Fibroblast of mammary gland (primary cell): ENCODE data around the gene AUTS2.

Experiments
- DNase-seq: peaks from one replicate; pipeline ENCODE4 v3.0.0-alpha.2; 2010; ENCODE audit warnings: low read depth
- H3K4me3 ChIP-seq: 2 replicates; pipeline ENCODE4 v1.5.1; 2011; ENCODE audit warnings: low read depth, mild to moderate bottlenecking, low read length, moderate library complexity; ENCODE audit not compliant: control insufficient read depth
- TF ChIP-seq, protein P1 (sequence below): conservative IDR thresholded peaks from 2 replicates; pipeline ENCODE4 v1.5.1; 2011; ENCODE audit warnings: low read depth, low read length, inconsistent platforms; ENCODE audit not compliant: control insufficient read depth, insufficient read depth

AUTS2 gene

DNA sequence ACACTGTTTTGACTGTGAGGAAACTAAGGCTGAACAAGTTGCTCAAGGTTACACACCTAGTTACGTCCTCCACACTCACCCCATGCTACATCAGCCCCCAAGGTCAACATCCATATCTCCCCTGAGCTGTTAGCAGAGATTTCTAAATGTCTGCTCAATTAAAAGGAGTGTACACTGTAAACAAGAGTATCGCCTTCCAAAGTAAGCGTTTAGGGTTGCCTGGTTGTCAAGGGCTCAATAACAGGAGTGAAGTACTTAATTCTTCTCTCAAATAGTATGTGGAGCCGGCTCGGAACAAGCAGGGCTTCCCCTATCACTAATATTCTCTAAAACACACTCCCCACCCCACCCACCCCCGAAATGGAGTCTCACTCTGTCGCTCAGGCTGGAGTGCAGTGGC lies 1120.8 kb downstream of the AUTS2 start:
- no peak overlapping the region for H3K4me3 ChIP-seq
- no peak for DNase-seq
- TF ChIP-seq, protein P1, sequence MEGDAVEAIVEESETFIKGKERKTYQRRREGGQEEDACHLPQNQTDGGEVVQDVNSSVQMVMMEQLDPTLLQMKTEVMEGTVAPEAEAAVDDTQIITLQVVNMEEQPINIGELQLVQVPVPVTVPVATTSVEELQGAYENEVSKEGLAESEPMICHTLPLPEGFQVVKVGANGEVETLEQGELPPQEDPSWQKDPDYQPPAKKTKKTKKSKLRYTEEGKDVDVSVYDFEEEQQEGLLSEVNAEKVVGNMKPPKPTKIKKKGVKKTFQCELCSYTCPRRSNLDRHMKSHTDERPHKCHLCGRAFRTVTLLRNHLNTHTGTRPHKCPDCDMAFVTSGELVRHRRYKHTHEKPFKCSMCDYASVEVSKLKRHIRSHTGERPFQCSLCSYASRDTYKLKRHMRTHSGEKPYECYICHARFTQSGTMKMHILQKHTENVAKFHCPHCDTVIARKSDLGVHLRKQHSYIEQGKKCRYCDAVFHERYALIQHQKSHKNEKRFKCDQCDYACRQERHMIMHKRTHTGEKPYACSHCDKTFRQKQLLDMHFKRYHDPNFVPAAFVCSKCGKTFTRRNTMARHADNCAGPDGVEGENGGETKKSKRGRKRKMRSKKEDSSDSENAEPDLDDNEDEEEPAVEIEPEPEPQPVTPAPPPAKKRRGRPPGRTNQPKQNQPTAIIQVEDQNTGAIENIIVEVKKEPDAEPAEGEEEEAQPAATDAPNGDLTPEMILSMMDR = no peak

DNA sequence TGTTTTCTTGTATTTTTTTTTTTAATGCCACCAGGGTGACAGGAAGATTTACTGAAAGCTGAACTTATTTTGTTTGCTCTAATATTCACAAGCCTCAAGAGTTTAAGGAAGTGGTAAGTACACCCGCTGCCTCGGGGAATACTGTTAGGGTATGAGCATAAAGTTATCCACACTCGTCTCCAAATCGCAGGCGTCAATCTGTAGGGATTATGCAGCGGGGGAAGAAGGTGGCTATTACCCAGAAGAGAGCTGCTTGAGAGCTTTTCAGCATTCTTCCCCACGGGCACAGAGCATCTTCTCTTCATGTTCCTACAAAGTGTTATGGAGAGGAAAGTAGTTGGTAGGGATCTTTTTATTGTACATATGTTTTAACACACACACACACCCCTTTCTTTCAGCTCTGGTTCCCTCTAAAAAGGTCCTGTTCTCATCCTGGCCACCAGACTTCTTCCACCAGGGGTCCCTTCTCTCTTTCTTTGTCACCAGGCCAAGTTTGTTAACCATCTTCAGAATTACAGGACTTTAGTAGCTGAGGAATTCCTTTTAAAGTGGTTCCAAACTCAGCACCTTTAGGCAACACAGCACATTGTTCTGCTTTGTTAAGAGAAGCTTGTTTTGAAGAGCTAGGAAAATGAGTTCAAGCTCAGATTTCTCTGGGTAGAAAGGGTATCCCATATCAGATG lies 1122.1 kb downstream of the AUTS2 start:
- TF ChIP-seq, protein P1 = no peak

DNA sequence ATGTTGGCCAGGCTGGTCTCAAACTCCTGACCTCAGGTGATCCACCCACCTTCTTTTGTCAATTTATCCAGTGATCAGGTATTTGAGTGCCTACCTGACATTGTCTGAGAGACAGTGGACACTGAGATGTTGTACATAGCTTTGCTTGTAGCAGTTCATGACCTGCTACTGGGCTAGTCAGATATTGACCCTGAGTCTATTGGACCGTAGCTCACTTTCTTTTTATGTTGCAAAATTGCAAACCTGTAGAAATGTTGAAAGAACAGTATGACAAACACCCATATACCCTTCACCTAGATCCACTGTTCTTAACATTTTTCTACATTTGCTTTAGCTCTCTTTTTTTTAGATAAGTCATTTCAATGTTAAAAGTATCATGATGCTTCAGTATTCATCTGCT lies 1123.2 kb downstream of the AUTS2 start:
- no peak overlapping the region for H3K4me3 ChIP-seq
- TF ChIP-seq, protein P1 = no peak
- no peak for DNase-seq

More for the DNA sequence above, 1122.1 kb downstream of the AUTS2 start:
- no peak for DNase-seq
- no peak overlapping the region for H3K4me3 ChIP-seq

DNA sequence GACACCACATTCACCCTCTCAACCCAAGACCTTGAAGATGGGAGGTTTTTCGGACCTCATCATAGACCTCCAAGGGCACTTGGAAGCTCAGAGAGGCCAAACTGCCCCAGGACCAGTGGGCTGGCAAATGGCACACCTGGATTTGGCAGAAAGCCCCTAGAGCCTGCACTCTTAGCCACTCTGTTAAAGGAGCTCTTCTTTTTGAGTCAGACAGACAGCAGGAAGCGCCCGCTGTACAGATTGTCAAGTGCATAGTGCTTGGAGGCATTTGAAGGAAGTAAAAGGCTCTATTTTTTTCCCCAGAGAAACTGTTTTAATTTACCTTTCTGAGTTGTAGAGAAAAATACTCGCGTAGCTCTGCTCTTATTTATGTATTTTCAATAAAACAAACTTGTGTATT lies 1125.1 kb downstream of the AUTS2 start:
- TF ChIP-seq, protein P1 = no peak
- DNase-seq = no peak
- H3K4me3 ChIP-seq = no peak overlapping the region

DNA sequence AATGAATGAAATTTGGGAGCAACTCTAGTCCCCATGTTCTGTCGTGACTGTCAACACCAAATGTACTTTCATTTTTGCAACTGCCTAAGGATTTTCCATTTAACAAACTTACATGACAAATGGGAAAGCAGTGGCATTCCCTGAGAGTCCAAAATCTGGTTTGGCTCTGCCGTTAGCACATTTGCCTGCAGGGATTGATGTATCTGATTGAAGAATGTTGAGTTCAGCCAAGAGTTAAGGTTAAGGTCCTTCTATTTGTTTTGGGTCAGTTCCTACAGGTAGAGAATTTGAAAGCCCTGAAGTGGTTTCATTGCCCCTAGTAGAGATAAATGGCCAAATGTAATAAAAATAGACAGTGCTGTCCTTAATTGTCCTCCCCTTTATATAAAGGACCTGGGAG lies 1127.2 kb downstream of the AUTS2 start:
- DNase-seq = no peak
- no peak overlapping the region for H3K4me3 ChIP-seq
- TF ChIP-seq, protein P1 = no peak

DNA sequence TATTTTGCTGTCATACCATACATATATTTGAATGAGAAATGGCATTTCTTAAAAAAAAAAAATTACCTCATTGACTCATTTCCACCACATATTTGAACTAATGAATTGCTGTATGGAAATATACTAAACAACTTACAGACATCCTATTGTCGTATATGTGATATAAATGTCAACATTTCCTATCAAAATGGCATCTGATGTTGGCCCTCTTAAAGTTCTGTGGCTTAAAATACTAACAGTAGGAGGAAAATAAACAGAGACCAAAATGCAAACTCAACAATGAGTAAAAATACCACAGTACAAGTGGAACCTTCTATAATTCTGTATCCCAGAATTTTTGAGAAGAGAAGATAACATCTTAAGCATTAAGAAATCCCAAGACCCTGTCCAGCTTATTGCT lies 1128.0 kb downstream of the AUTS2 start:
- H3K4me3 ChIP-seq = no peak overlapping the region

More for the DNA sequence above, 1128.0 kb downstream of the AUTS2 start:
- DNase-seq = no peak
- TF ChIP-seq, protein P1 = no peak
